SJCRH30 (cell line): ENCODE results near the gene HCN2. TPM values are rescaled to one million over a fixed set of nuclear protein-coding genes. Genes with fewer than 3 reads are reported as not detected.

Experiments
- DNase-seq, 2 experiments: peaks; one replicate each; pipeline ENCODE4 v3.0.0-alpha.2; 2015 to 2020
- H3K27ac ChIP-seq: fragments of 250-450 bp; sonication (Bioruptor Pico); 2 replicates; pipeline ENCODE4 v1.5.1; 2020; ENCODE audit warnings: mild to moderate bottlenecking, moderate library complexity
- H3K27me3 ChIP-seq: fragments of 250-450 bp; sonication (Bioruptor Pico); 2 replicates; pipeline ENCODE4 v1.5.1; 2020; ENCODE audit warnings: mild to moderate bottlenecking, moderate library complexity
- H3K36me3 ChIP-seq: fragments of 250-450 bp; sonication (Bioruptor Pico); 2 replicates; pipeline ENCODE4 v1.5.1; 2020; ENCODE audit warnings: mild to moderate bottlenecking, moderate library complexity
- H3K4me1 ChIP-seq: fragments of 250-450 bp; sonication (Bioruptor Pico); 2 replicates; pipeline ENCODE4 v1.5.1; 2020; ENCODE audit warnings: mild to moderate bottlenecking, moderate library complexity
- H3K4me3 ChIP-seq: fragments of 250-450 bp; sonication (Bioruptor Pico); 2 replicates; pipeline ENCODE4 v1.5.1; 2020; ENCODE audit warnings: mild to moderate bottlenecking, moderate library complexity
- H3K9me3 ChIP-seq: fragments of 250-450 bp; sonication (Bioruptor Pico); replicated peaks from 2 replicates; pipeline ENCODE4 v1.5.1; 2020; ENCODE audit warnings: mild to moderate bottlenecking, moderate library complexity
- total RNA-seq: library from RNA; depleted of rRNA; stranded (reverse); fragments of >200 nt; shearing (Covaris generic); gene quantifications from 2 replicates; pipeline ENCODE4 v1.2.3, GENCODE V29; 2014

Gene HCN2
- total RNA-seq, 1 experiment from 2014 or later: 0.14 TPM

GRCh38 chr19:640161-640558, 50.5 kb downstream of the HCN2 start:
- Histone ChIP-seq H3K4me1 (no peaks in the 10 kb centered on the region), H3K36me3 (peaks cover 7% of the 10 kb centered on the region; the same call in 1 of the 2 replicates), H3K27ac (no peak overlapping the region), H3K27me3 (no peaks in the 10 kb centered on the region), H3K9me3 (no peaks in the 10 kb centered on the region), H3K4me3 (no peak overlapping the region)
- no peak for DNase-seq

GRCh38 chr19:640606-641189, 51.0 kb downstream of the HCN2 start:
- H3K9me3 ChIP-seq: no peaks in the 10 kb centered on the region
- no peak for DNase-seq
- H3K27ac ChIP-seq: no peak overlapping the region
- peaks cover 10% of the 10 kb centered on the region; the same call in 1 of the 2 replicates for H3K36me3 ChIP-seq
- no peaks in the 10 kb centered on the region for H3K27me3 ChIP-seq
- no peaks in the 10 kb centered on the region for H3K4me1 ChIP-seq
- H3K4me3 ChIP-seq: no peak overlapping the region

GRCh38 chr19:641702-642101, 52.0 kb downstream of the HCN2 start:
- no peaks in the 10 kb centered on the region for H3K4me1 ChIP-seq
- no peaks in the 10 kb centered on the region for H3K27me3 ChIP-seq
- DNase-seq: no peak

GRCh38 chr19:642767-643727, 53.4 kb downstream of the HCN2 start:
- no peaks in the 10 kb centered on the region for H3K4me1 ChIP-seq
- no peaks in the 10 kb centered on the region for H3K9me3 ChIP-seq

More at GRCh38 chr19:641702-642101, 52.0 kb downstream of the HCN2 start:
- no peak overlapping the region for H3K4me3 ChIP-seq
- peaks cover 14% of the 10 kb centered on the region for H3K36me3 ChIP-seq
- no peak overlapping the region for H3K27ac ChIP-seq
- H3K9me3 ChIP-seq: no peaks in the 10 kb centered on the region

GRCh38 chr19:643736-644135, 54.1 kb downstream of the HCN2 start:
- Histone ChIP-seq H3K4me3 (no peak overlapping the region), H3K27ac (no peak overlapping the region), H3K4me1 (no peaks in the 10 kb centered on the region), H3K36me3 (peaks cover 26% of the 10 kb centered on the region), H3K9me3 (no peaks in the 10 kb centered on the region), H3K27me3 (no peaks in the 10 kb centered on the region)
- DNase-seq: no peak

More at GRCh38 chr19:642767-643727, 53.4 kb downstream of the HCN2 start:
- Histone ChIP-seq H3K27ac (no peak overlapping the region), H3K4me3 (no peak overlapping the region), H3K36me3 (peaks cover 22% of the 10 kb centered on the region), H3K27me3 (no peaks in the 10 kb centered on the region)
- DNase-seq: no peak

GRCh38 chr19:644363-644762, 54.7 kb downstream of the HCN2 start:
- Histone ChIP-seq H3K4me1 (no peaks in the 10 kb centered on the region), H3K9me3 (no peaks in the 10 kb centered on the region), H3K27me3 (no peaks in the 10 kb centered on the region), H3K36me3 (peaks cover 33% of the 10 kb centered on the region), H3K4me3 (no peak overlapping the region), H3K27ac (no peak overlapping the region)
- DNase-seq: no peak

- Histone ChIP-seq H3K4me1 (no peaks in the 10 kb centered on the region), H3K9me3 (no peaks in the 10 kb centered on the region), H3K36me3 (peaks cover 34% of the 10 kb centered on the region), H3K4me3 (no peak overlapping the region), H3K27ac (no peak overlapping the region), H3K27me3 (no peaks in the 10 kb centered on the region)
- no peak for DNase-seq
These were observed 55.1 kb downstream of the HCN2 start for GRCh38 chr19:644789-645188.

- peaks cover 37% of the 10 kb centered on the region for H3K36me3 ChIP-seq
- H3K27me3 ChIP-seq: no peaks in the 10 kb centered on the region
- no peak overlapping the region for H3K27ac ChIP-seq
- H3K4me1 ChIP-seq: no peaks in the 10 kb centered on the region
- H3K4me3 ChIP-seq: no peak overlapping the region
- no peak for DNase-seq
- no peaks in the 10 kb centered on the region for H3K9me3 ChIP-seq
These were observed 56.5 kb downstream of the HCN2 start for GRCh38 chr19:645912-646778.

GRCh38 chr19:646779-647565, 57.3 kb downstream of the HCN2 start:
- no peaks in the 10 kb centered on the region for H3K9me3 ChIP-seq
- H3K36me3 ChIP-seq: peaks cover 37% of the 10 kb centered on the region
- DNase-seq: no peak
- no peaks in the 10 kb centered on the region for H3K4me1 ChIP-seq
- H3K4me3 ChIP-seq: no peak overlapping the region
- H3K27ac ChIP-seq: no peak overlapping the region
- no peaks in the 10 kb centered on the region for H3K27me3 ChIP-seq

GRCh38 chr19:647566-648284, 58.0 kb downstream of the HCN2 start:
- Histone ChIP-seq H3K4me3 (no peak overlapping the region), H3K36me3 (peaks cover 37% of the 10 kb centered on the region), H3K4me1 (no peaks in the 10 kb centered on the region), H3K27ac (no peak overlapping the region), H3K27me3 (no peaks in the 10 kb centered on the region), H3K9me3 (no peaks in the 10 kb centered on the region)
- no peak for DNase-seq

- Histone ChIP-seq H3K4me1 (no peaks in the 10 kb centered on the region), H3K27me3 (no peaks in the 10 kb centered on the region), H3K36me3 (peaks cover 37% of the 10 kb centered on the region), H3K9me3 (no peaks in the 10 kb centered on the region), H3K4me3 (no peak overlapping the region), H3K27ac (no peak overlapping the region)
- DNase-seq: no peak
These were observed 58.6 kb downstream of the HCN2 start for GRCh38 chr19:648305-648704.

GRCh38 chr19:648904-649801, 59.5 kb downstream of the HCN2 start:
- no peaks in the 10 kb centered on the region for H3K27me3 ChIP-seq
- H3K36me3 ChIP-seq: peaks cover 42% of the 10 kb centered on the region

GRCh38 chr19:650121-650520, 60.4 kb downstream of the HCN2 start:
- no peak for DNase-seq
- H3K4me1 ChIP-seq: no peaks in the 10 kb centered on the region
- H3K27me3 ChIP-seq: no peaks in the 10 kb centered on the region
- H3K9me3 ChIP-seq: no peaks in the 10 kb centered on the region
- H3K36me3 ChIP-seq: peaks cover 42% of the 10 kb centered on the region
- no peak overlapping the region for H3K27ac ChIP-seq
- no peak overlapping the region for H3K4me3 ChIP-seq

More at GRCh38 chr19:648904-649801, 59.5 kb downstream of the HCN2 start:
- H3K4me3 ChIP-seq: no peak overlapping the region
- DNase-seq: no peak
- H3K4me1 ChIP-seq: no peaks in the 10 kb centered on the region
- H3K27ac ChIP-seq: no peak overlapping the region
- no peaks in the 10 kb centered on the region for H3K9me3 ChIP-seq
